ENCODE data around the gene IGFBP2.

The IGFBP2 gene

DNA sequence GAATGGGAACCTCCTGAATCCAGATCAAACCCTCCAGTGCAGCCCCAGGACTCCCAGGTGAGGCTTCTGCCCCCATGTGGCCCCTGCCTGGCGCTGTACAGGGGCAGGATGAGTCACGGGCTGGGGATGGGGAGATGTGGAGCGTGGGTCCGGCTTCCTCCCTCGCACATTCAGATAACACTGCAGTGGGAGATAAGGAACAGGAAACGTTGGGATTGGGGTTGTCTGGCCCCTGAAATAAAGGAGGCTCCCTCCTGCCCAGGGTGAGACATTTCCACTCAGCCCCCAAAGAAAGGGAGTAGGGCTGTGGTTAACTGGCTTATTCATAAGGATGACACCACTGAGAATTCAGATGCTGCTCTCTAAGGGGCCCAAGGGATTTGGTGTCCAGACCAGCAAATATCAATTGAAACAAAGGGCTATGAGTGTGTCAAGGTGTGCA, 31.4 kb downstream of the IGFBP2 start:
- DNase-seq, result no peak

DNA sequence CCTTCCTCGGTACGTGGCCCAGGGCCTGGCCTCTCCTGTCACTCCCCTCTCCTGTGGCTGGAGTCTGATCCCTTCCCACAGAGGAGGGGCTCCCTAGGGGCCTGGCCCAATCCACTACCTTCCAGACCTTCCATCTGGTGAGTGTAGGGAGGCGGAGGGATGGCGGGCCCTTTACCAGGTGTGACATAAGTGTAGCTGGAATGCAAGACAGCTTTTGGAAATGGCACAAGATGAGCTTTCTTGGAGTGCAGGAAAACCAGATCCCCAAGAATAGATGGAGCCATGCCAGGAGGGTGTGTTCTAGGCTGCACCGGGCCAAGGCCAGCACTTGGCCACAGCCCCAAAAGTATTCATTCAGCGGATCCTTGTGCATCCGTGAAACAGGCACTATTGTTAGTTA, 32.0 kb downstream of the IGFBP2 start:
- DNase-seq, result no peak

DNA sequence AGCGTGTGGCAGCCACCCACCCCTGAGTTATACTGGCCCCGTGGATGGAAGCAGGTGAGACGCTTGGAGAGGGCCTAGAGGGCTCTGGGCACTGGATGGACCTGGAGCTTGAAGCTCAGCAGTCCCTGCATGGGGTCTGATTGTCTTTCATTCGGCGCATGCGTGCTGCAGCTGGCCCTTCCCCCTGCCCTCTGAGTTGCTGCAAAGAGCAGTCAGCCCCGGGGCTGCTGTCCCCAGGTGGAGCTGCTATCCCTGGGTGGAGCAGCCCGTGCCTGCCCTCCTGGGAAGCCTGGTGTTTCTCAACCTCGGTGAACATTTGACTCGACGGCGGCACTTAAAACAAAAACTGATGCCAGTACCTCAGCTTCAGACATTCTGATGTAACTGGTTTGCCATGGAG, 32.5 kb downstream of the IGFBP2 start:
- no peak for DNase-seq

DNA sequence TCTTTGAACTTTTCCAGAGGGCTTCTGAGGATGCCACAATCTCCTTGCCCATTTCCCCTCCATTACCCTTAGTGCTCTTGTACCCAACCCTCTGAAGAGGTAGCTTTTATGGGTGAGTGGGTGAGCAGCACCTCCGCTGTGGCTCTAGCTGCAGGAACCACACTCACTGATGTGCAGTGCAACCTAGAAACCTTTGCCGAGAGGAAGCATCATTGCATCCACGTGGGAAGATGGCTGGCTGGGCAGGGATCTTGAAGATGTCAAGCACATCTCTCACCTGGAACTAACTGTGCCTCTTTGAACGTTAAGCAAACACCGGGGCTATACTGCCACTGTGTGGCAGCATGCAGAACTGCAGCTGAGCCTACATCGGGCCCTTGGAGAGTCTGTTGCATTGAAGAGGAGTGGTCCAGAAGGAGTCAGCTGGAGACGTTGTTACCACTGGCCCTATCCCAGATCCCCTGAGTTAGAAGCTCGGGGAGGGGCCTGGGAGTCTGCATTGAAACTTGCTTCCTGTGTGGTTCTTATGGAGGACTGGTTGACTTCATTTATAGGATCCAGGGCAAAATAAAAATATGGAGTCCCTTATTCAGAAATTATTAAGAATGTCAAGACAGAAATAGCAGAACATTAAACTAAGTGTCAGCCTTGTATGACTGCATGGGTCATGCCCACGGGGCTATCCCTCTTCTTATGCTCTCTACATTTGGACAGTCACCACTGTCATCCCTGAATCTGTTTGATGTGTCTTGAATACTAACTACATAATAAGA, 33.4 kb downstream of the IGFBP2 start:
- peak; percentile 30 to 53 for DNase-seq

DNA sequence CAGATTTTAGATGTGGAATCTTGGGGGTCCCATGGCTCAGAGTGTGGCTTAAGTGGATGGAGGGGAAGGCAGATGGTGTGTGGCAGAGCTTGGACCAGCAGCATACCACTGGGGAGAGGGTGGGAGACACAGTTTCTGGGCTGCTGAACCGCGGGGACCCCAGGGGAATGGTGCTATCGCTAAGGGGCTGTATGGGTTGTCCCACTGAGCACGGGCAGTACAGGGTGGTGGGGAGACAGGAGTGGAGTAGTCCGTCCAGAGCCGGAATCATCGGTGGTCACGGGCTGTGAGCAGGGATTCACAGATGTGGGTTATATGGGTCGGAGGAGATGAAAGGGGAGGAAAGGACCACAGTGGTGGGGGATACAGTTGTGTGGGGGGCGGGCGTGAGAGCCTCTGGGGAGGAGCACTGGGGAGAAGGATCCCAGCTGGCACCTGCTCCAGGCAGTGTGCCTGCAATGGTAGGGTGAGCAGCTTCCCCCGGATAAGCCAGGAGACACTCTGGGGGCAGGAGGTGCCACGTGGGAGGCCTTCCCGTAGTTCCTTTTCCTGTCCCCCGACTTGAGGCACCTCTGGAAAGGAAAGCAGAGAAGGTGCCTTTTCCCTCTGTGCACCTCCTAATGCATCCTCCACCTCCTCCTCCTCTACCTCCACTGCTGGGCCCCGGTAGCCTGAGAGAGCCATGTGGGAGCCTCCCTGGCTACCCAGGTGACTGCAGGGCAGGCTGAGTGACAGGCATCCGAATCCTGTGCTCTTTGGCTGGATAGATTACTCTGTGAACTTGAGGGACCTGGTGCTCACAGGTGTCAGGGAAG, 37.3 kb downstream of the IGFBP2 start:
- no peak for DNase-seq

DNA sequence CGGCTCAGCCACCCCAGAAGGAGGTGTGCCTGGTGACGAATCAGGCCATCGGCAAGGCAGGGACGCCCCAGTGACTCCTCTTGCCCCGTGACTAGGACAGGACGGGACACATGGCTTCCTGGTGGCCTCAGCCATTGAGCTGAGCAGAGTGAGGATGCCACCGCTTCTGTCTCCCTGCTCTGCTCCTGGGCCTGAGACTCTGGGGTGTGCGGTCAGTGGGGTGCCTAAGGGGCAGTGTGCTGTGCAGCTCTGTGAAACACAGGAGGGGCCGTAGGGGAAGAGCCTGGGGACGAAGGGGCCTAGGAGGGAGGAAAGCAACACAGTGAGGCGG, 37.8 kb downstream of the IGFBP2 start:
- no peak for DNase-seq

DNA sequence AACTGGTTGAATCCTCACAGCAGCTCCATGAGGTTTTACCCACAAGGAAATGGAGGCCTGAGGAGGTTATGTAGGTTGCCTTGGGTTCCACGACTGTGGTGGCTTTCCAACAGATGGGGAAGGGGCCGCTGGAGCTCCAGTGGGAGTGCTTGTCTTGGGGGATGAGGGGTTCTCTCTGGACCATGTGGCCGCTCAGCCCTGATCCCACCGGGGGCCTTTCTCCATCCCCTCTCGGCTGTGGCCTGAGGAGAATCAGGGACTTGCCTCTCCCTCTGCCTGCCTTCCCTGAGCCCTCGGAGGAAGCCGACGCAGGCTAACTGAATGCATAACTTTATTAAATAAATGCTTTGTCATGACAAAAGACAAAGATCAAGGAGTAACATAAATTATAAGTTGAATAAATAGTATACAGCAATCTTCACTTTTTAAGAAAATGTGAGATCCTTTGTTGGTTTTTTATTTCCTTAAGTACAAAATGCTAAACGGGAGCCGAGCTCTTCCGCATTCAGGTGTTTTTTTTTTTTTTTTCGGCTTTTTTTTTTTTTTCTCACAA, 38.6 kb downstream of the IGFBP2 start:
- no peak for DNase-seq

DNA sequence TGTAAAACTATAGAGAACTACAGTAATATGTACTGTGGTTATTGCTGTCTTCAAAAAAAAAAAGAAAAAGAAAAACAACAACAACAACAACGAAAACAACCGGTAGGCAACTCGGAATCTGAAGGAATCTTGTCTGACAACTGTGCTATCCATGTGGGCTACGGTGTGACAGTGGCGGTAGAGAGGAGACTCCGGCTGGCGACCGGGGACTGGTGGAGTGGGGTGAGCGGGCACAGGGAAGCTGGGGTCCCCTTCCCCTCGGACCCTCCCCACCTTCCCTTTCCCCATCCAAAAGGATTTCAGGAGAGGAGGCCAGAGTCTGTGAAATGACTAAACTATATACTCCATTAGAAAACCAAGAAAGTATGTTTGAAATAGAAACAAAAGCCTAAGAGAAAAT, 39.2 kb downstream of the IGFBP2 start:
- DNase-seq, result no peak

DNA sequence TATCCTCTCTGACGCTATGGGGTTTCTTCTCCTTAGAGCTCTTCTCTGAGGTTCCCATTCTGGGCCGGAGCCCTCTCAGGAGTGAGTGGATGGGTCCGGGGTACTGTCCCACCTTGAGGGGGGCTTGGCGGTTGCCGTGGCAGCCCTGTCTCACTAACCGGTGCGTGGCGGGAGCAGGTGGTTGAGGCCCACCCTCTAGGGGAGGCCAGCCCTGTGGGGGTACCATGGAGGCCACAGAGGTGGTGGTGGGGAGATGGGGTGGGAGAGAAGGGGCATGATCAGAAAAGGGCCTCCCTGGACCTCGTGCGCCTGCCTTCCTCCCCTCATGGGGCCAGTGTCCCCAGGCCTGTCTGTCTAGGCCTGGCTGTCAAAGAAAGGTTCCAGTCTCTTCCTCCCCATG, 39.8 kb downstream of the IGFBP2 start:
- DNase-seq, result no peak

DNA sequence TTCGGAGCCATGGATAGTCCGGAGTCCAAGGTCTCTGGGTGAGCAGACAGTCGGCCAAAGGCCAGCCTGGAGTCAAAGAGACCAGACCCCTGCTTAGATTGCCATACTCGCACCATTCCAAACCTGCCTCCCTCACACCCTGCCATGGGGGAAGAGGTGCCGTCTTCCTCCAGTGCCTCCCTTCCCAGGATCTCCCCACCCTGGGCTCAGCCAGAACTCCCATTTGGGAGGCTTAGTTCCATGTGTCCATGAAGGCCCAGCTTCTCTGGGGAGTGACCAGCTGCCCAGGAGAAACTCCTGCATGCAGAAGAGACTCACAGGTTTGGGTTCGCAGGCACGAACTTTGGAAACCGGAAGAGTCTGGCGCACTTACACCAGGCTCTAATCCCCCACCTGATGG, 40.4 kb downstream of the IGFBP2 start:
- DNase-seq, result no peak

DNA sequence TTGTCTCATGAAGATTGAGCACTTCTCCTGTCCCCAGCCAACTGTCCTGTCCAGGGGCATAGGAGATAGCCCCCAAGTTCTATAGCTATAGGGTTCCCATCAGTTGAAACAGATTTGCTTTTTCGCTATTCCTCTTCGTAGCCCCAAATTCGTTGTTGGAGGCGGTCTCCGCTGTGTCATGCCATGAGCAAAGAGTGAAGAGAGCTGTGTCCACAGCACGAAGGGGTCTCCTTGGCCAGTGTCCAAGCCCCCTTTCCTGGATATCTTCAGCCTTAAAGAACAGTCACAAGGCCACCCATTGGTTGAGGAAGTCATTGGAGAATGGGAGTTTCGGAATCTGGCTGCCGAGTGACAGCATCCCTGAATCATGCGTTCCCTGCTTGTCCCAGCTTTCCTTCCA, 41.2 kb downstream of the IGFBP2 start:
- DNase-seq, result no peak

DNA sequence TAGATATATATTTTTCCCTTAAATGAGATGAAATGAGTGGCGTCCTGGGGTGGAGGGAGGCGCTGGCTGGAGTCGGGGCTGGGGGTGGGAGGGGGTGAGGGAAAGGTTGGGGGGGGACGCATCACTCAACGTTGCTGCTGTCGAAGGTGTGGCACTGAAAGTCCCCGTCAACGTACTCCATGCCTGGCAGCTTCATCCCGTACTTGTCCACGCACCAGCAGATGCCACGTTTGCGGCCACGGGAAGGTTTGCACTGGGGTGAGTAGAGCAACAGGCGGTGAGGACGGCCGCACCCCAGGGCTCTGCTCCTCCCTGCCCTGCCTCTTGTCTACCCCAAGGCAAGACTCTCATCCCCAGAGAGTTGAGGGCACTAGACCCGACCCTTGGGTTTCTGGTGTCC, 43.4 kb downstream of the IGFBP2 start:
- no peak for DNase-seq

DNA sequence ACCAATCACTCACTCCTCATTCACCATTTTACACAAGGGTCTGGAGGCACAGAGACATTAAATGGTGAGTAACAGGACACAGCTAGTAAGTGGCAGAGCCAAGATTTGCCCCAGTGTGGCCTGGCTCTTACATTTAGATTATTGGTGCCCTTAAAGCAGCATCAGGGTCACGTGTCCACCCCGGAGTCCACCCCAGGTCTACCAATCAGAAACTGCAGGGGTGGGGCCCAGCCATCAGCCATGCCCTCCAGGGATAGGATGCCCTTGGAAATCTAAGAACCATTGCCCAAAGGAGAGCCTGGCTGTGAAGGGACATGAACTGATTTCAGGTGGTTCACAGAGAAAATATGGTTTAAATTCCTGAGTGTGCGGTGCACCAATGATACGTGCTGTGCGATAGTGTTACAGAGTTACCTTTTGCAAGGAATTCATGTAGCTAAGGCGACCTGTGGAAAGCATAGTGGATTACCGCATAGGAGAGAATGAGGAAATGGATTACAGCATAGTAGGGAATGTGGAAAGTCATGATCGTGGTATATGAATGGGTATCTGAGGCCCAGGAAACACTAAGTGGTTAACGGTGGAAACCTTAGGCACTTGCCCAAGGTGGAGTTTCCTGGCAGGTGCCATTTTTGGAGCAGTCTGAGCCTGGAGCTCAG, 44.3 kb downstream of the IGFBP2 start:
- no peak for DNase-seq

DNA sequence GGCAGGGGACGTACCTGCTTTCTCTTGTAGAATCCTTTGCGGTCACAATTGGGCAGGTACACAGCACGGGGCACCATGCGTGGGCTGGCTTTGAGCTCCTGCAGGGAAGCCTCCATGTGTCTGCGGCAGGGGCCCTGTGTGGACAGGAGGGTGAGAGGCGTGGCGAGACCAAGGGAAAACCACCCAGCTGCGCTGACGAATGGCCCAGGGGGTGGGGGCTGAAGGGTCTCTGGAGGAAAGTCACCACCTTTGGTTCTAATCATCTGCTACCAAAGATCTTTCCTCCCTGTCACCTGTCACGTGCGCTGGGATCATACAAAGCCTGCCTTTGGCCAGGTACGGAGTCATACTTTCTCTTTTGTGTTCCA, 44.9 kb downstream of the IGFBP2 start:
- DNase-seq, result no peak

DNA sequence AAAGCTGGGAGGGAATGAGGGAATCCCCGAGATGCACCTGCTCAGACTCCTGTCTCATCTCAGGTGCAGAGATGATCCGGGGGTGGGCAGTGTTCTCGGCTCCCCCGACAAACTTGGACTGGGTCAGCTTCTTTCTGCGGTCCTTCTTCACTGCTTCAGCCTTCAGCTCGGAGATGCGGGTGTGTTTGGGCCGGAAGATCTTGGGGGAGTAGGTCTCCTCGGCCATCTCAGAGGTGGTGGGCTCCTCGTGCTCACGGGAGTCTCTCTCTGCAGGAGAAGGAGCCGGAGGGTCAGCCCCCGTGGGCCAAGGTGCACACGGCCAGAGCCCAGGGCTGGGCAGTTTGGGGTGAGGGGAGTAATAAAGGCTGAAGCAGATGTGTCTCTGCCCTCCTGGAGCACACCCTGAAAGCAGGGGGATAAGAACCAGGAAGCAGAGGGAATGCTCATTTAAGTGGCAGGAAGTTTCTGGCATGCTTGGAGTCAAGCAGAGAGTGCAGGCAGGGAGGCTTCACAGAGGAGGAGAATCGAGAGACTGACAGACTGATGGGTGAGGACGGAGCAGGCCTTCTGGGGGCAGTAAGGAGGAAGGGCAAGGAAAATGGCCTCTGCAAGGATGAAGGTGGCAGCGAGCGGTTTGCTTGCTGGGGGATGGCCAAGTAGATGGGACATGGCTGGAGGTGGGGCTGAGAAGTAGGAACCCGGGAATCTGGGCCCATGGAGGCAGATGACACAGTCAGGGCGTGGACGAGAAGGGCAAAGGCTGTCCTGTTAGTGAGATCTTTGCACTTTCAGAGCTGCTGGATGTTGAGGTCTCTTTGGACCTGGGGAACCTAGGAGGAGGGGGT, 45.8 kb downstream of the IGFBP2 start:
- DNase-seq, result no peak

DNA sequence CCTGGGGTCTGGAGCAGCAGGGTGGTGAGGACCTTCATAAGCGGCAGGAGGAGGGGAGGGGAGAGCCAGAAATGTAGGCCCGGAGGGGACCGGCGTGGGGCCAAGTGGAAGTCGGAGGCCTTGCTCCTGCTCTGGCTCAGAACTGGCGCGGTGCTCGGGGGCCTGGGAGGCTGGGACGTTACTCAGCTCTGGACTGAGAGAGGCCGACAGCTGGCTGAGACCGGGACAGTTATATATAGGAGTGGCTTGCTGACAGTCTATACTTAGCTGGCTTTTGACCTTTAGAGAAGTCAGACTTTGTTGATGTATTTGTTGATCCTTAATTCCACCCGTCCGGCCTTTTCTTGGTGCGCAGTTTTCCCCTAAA, 46.4 kb downstream of the IGFBP2 start:
- DNase-seq, result no peak

DNA sequence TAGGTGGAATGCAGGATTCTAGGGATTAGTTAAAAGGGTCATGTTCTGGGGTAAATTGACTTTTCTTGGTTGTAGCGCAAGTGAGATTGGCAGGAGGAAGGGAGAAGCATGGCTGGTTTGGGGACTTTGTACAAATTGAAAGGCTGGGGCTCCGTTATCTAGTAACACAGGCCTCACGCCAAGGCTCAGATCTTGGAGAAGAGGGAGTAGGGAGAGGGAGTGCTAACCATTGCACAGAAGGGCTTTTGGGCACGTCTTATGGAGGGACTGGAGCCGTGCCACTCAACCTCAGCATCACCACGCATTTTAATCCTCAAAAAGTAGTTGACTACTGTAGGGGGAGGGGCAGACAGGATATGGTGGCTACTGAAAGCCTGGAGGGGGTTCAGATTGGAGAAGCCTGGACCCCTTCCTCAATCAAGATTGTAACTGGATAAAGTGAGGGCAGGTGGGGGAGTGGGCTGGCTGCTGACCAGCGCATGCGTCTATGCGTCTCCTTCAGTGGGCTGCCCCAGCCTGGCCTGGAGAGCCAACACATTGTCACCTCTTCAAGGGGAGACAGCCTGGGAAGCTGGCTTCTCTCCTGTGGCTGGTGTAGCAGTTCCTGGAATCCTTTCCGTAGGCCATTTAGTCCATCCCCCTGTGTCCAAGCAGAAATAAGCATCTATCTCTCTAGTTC, 47.9 kb downstream of the IGFBP2 start:
- no peak for DNase-seq

DNA sequence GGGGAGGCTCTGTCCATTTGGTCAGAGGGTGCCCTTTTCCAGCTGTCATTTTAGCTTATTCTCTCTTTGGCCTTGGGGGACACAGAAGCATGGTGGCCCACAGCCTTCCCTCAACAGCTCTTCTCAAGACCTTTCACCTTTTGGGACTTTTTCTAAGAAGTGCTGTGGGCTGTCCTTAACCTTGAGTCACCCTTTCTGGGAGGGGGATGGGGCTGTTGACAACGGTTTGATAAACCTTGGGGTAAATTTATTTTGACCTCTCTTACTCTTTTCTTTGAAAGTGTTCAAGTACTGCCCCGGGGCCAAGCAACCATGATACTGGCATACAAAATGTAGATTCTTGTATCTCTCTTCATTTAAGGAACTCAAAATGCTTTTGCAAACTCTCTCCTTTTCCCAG, 48.5 kb downstream of the IGFBP2 start:
- DNase-seq, result no peak

DNA sequence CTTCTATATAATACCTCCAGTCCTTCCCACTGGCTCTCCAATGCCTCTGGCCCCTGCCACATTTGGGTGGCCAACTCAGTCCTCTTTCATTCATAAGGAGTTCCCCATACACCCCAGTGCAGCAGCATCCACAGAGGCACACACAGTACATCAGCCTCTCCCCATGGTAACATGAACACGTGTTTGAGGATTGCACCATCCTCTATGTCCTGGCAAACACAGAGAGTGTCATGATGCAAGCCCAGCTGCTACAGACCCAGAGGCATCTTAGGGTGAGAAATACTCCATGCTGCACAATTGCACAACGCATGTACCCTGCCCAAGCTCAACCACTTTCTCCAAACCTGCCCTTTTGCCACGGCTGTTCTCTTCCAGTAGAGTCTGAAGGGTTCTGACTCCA, 50.6 kb downstream of the IGFBP2 start:
- peak in 1 of 2 donors; percentile 36 for DNase-seq

DNA sequence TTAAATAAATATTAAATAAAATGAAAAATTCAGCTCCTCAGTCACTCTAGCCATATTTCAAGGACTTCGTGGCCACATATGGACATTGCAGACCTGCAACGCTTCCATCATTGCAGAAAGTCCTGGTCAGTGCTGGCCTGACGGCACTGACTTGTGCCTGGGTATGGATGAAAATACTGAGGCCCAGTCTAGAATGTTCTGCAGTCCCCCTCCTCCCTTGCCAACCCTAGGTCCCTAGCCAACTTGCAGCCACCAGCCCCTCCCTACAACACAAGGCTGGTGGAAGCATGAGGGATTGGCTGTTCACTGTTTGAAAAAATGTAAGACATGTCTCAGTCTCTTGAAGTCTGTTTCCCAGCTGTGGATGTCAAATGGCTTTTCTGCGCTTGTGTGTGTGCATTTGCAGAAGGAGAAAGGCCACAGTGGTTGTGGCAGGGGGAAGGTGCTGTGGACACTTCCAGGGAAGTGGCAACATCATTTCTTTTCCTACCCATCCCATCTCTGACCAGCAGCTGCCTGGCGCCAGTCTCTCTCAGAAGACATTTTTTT, 52.2 kb downstream of the IGFBP2 start:
- no peak for DNase-seq

DNA sequence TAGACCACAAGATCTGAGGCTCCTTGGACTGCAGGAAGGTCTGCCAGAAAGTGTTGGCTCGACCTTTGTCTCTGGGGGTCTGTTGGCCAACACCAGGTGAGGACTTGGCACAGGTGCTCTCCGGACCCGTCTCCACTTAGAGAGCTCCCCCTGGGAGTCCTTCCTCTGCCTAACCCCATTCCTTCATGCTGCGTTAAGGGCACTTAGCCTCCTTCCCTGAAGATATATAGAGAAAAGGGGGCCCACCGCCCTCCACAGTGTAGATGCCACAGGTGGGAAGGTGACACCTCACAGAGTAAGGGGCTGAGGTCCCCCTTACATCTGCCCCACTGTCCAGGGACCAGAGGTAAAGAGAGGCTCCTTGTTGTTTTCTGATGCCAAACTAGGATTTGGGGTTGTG, 53.9 kb downstream of the IGFBP2 start:
- no peak for DNase-seq

DNA sequence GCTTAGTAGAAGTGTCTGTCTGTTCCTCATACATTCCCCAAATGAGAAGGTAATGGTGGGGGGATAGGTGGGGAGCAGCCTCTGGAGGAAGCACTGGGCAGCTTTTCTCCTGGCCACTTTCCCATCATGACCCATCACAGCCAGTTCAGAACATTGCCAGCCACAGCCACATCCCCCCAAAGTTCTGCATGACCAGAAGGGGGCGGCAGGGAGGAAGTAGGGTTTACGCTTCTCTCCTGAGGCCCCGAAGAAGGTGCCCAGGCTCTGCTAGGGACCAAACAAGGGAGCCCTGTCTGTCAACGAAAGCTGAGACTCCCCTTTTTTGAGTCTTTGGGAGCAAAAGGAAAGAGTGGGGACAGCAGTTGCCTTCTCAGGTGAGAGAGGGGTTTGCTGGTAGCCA, 54.4 kb downstream of the IGFBP2 start:
- no peak for DNase-seq
